Mesenchymal stem cell (in vitro differentiated cells and primary cell): ENCODE data around the gene SEMA4D.

ENCODE experiments used
- DNase-seq: peaks from one replicate; pipeline ENCODE4 v3.0.0-alpha.2; 2013
- H2AFZ ChIP-seq: one replicate; pipeline ENCODE4 v1.6.1; 2013; ENCODE audit warnings: low read depth, mild to moderate bottlenecking, control low read depth, inconsistent platforms, low read length, moderate library complexity
- H2AK5ac ChIP-seq: 2 replicates; pipeline ENCODE4 v1.6.1; 2013; ENCODE audit warnings: low read length, moderate library complexity, mild to moderate bottlenecking, inconsistent platforms; ENCODE audit not compliant: severe bottlenecking
- H2BK120ac ChIP-seq: one replicate; pipeline ENCODE4 v1.6.1; 2013; ENCODE audit warnings: low read depth, mild to moderate bottlenecking, inconsistent platforms, low read length, moderate library complexity
- H2BK12ac ChIP-seq, 2 experiments: one replicate each; pipeline ENCODE4 v1.6.1; 2013; ENCODE audit warnings: inconsistent platforms in 2 of 2, low read length in 2 of 2, mild to moderate bottlenecking in 2 of 2, moderate library complexity in 2 of 2, control low read depth in 1 of 2
- H2BK15ac ChIP-seq: one replicate; pipeline ENCODE4 v1.6.1; 2013; ENCODE audit warnings: mild to moderate bottlenecking, low read depth, inconsistent platforms; ENCODE audit not compliant: poor library complexity, severe bottlenecking
- H2BK5ac ChIP-seq: 2 replicates; pipeline ENCODE4 v1.6.1; 2013; ENCODE audit warnings: low read depth, mild to moderate bottlenecking, low read length, control low read depth, inconsistent platforms; ENCODE audit not compliant: poor library complexity, severe bottlenecking
- H3K14ac ChIP-seq, 2 experiments: one replicate each; pipeline ENCODE4 v1.6.1; 2013; ENCODE audit warnings: inconsistent platforms in 2 of 2, low read length in 2 of 2, control low read depth in 1 of 2, mild to moderate bottlenecking in 1 of 2, moderate library complexity in 1 of 2
- H3K18ac ChIP-seq, 2 experiments: one replicate each; pipeline ENCODE4 v1.6.1; 2013; ENCODE audit warnings: inconsistent platforms in 2 of 2, low read length in 2 of 2, control low read depth in 1 of 2, low read depth in 1 of 2, mild to moderate bottlenecking in 1 of 2
- H3K23ac ChIP-seq, 2 experiments: one replicate each; pipeline ENCODE4 v1.6.1; 2013; ENCODE audit warnings: inconsistent platforms in 2 of 2, low read length in 2 of 2, mild to moderate bottlenecking in 2 of 2, moderate library complexity in 2 of 2, control low read depth in 1 of 2
- H3K27ac ChIP-seq: 2 replicates; pipeline ENCODE4 v1.5.1; 2013; ENCODE audit warnings: mild to moderate bottlenecking, moderate library complexity, low read length, control low read depth, inconsistent platforms; ENCODE audit not compliant: poor library complexity, severe bottlenecking
- H3K27me3 ChIP-seq, 2 experiments: 2 replicates each; pipeline versions ENCODE4 v1.6.1 to v1.7.0; 2013; ENCODE audit warnings: low read length in 2 of 2, mild to moderate bottlenecking in 2 of 2, moderate library complexity in 2 of 2, control low read depth in 1 of 2, inconsistent platforms in 1 of 2; ENCODE audit not compliant: control insufficient read depth in 1 of 2, insufficient read depth in 1 of 2
- H3K36me3 ChIP-seq, 2 experiments: 2 replicates each; pipeline versions ENCODE4 v1.6.1 to v1.7.0; 2013; ENCODE audit warnings: low read length in 2 of 2, control low read depth in 1 of 2, inconsistent platforms in 1 of 2, low read depth in 1 of 2, mild to moderate bottlenecking in 1 of 2; ENCODE audit not compliant: insufficient read depth in 2 of 2, control insufficient read depth in 1 of 2
- H3K4ac ChIP-seq, 2 experiments: one replicate each; pipeline ENCODE4 v1.6.1; 2013; ENCODE audit warnings: inconsistent platforms in 2 of 2, low read length in 2 of 2, mild to moderate bottlenecking in 2 of 2, moderate library complexity in 2 of 2, control low read depth in 1 of 2, low read depth in 1 of 2
- H3K4me1 ChIP-seq: 2 replicates; pipeline ENCODE4 v1.6.1; 2013; ENCODE audit warnings: low read depth, low read length, control low read depth; ENCODE audit not compliant: control insufficient read depth, insufficient read depth
- H3K4me2 ChIP-seq: 2 replicates; pipeline ENCODE4 v1.6.1; 2013; ENCODE audit warnings: low read length, mild to moderate bottlenecking, inconsistent platforms; ENCODE audit not compliant: poor library complexity, severe bottlenecking
- H3K4me3 ChIP-seq, 2 experiments: 2 replicates each; pipeline versions ENCODE4 v1.5.1 to v1.7.0; 2013; ENCODE audit warnings: low read length in 2 of 2, mild to moderate bottlenecking in 2 of 2, control low read depth in 1 of 2, low read depth in 1 of 2; ENCODE audit not compliant: insufficient read depth in 1 of 2
- H3K79me1 ChIP-seq: replicated peaks from 2 replicates; pipeline ENCODE4 v1.6.1; 2013; ENCODE audit warnings: mild to moderate bottlenecking, control low read depth, low read length, inconsistent platforms; ENCODE audit not compliant: poor library complexity, severe bottlenecking
- H3K9ac ChIP-seq: 2 replicates; pipeline ENCODE4 v1.7.0; 2013; ENCODE audit warnings: mild to moderate bottlenecking, low read length, moderate library complexity
- H3K9me3 ChIP-seq: 2 replicates; pipeline ENCODE4 v1.7.0; 2013; ENCODE audit warnings: mild to moderate bottlenecking, low read length; ENCODE audit not compliant: control insufficient read depth
- H4K8ac ChIP-seq: one replicate; pipeline ENCODE4 v1.6.1; 2013; ENCODE audit warnings: inconsistent platforms, mild to moderate bottlenecking, low read length, moderate library complexity
- H4K91ac ChIP-seq: one replicate; pipeline ENCODE4 v1.6.1; 2013; ENCODE audit warnings: mild to moderate bottlenecking, low read length, inconsistent platforms
- WGBS: methylation state at CpG from one replicate; pipeline ENCODE4 v1.1.7; 2013; ENCODE audit warnings: mixed read lengths; 5-methylcytosine and 5-hydroxymethylcytosine counted together

Gene SEMA4D

GRCh38 chr9:89543111-89543510, 45.2 kb upstream of the SEMA4D start:
- Histone ChIP-seq H2AFZ (no peak overlapping the region), H3K9me3 (peaks cover 11% of the 10 kb centered on the region), H3K18ac (no peak overlapping the region), H3K27ac (no peak overlapping the region), H2BK120ac (no peak overlapping the region), H2BK5ac (no peak overlapping the region), H4K8ac (no peak overlapping the region), H3K4me3 (no peak overlapping the region), H3K23ac (no peak overlapping the region), H3K4ac (no peak overlapping the region), H3K4me2 (no peak overlapping the region), H3K79me1 (no peaks in the 10 kb centered on the region), H2BK12ac (no peak overlapping the region), H3K27me3 (peaks cover 0 to 14% of the 10 kb centered on the region in 2 experiments), H3K4me1 (peaks cover 12% of the 10 kb centered on the region), H4K91ac (no peak overlapping the region), H3K14ac (no peak overlapping the region), H3K9ac (no peak overlapping the region), H2AK5ac (no peak overlapping the region), H3K36me3 (no peaks in the 10 kb centered on the region), H2BK15ac (no peak overlapping the region)
- DNase-seq = no peak
- WGBS = 80% methylated on average over 5 of the region's 9 CpGs

GRCh38 chr9:89542401-89543021, 44.6 kb upstream of the SEMA4D start:
- peaks cover 12% of the 10 kb centered on the region for H3K4me1 ChIP-seq
- no peak overlapping the region for H3K4me2 ChIP-seq
- H2BK15ac ChIP-seq = no peak overlapping the region
- H3K27ac ChIP-seq = no peak overlapping the region
- no peak for DNase-seq
- H4K8ac ChIP-seq = no peak overlapping the region
- H2AK5ac ChIP-seq = peak overlapping the region; percentile 36
- WGBS = 89% methylated on average over 11 of the region's 11 CpGs
- no peak overlapping the region for H2BK12ac ChIP-seq
- no peak overlapping the region for H2AFZ ChIP-seq
- H3K36me3 ChIP-seq = no peaks in the 10 kb centered on the region
- no peak overlapping the region for H3K23ac ChIP-seq
- H3K4ac ChIP-seq = no peak overlapping the region
- H3K4me3 ChIP-seq = no peak overlapping the region
- no peak overlapping the region for H3K9ac ChIP-seq
- peaks cover 11% of the 10 kb centered on the region for H3K9me3 ChIP-seq
- H2BK120ac ChIP-seq = no peak overlapping the region
- H4K91ac ChIP-seq = no peak overlapping the region
- H3K79me1 ChIP-seq = no peaks in the 10 kb centered on the region
- H2BK5ac ChIP-seq = no peak overlapping the region
- H3K14ac ChIP-seq = no peak overlapping the region
- peaks cover 0 to 14% of the 10 kb centered on the region in 2 experiments for H3K27me3 ChIP-seq
- no peak overlapping the region for H3K18ac ChIP-seq

GRCh38 chr9:89541798-89542197, 43.9 kb upstream of the SEMA4D start:
- H3K23ac ChIP-seq = no peak overlapping the region
- H3K36me3 ChIP-seq = no peaks in the 10 kb centered on the region
- H3K27ac ChIP-seq = no peak overlapping the region
- no peak overlapping the region for H2BK12ac ChIP-seq
- H2BK5ac ChIP-seq = no peak overlapping the region
- no peak overlapping the region for H4K8ac ChIP-seq
- H2AFZ ChIP-seq = no peak overlapping the region
- no peak overlapping the region for H3K9ac ChIP-seq
- peaks cover 12% of the 10 kb centered on the region for H3K4me1 ChIP-seq
- H3K4me2 ChIP-seq = no peak overlapping the region
- no peak overlapping the region for H4K91ac ChIP-seq
- H2BK15ac ChIP-seq = no peak overlapping the region
- no peak for DNase-seq
- no peak overlapping the region for H3K18ac ChIP-seq
- H2AK5ac ChIP-seq = no peak overlapping the region
- peaks cover 11% of the 10 kb centered on the region for H3K9me3 ChIP-seq
- H2BK120ac ChIP-seq = no peak overlapping the region
- no peak overlapping the region for H3K14ac ChIP-seq
- H3K79me1 ChIP-seq = no peaks in the 10 kb centered on the region
- WGBS = 100% methylated on average over 3 of the region's 3 CpGs
- H3K27me3 ChIP-seq = peaks cover 0 to 21% of the 10 kb centered on the region in 2 experiments
- H3K4ac ChIP-seq = no peak overlapping the region
- no peak overlapping the region for H3K4me3 ChIP-seq

GRCh38 chr9:89539374-89539773, 41.5 kb upstream of the SEMA4D start:
- H3K9ac ChIP-seq = no peak overlapping the region
- H3K27me3 ChIP-seq = peaks cover 0 to 44% of the 10 kb centered on the region in 2 experiments
- H3K4me2 ChIP-seq = no peak overlapping the region
- H3K27ac ChIP-seq = no peak overlapping the region
- H3K9me3 ChIP-seq = no peaks in the 10 kb centered on the region
- no peaks in the 10 kb centered on the region for H3K36me3 ChIP-seq
- H4K91ac ChIP-seq = peak overlapping the region; percentile 72
- no peak overlapping the region for H4K8ac ChIP-seq
- 96% methylated on average over 8 of the region's 8 CpGs for WGBS
- H3K23ac ChIP-seq = peak overlapping the region in 1 of 2 experiments; percentile 11
- no peak overlapping the region for H2AK5ac ChIP-seq
- no peaks in the 10 kb centered on the region for H3K79me1 ChIP-seq
- H2BK5ac ChIP-seq = no peak overlapping the region
- no peak overlapping the region for H2BK120ac ChIP-seq
- no peak overlapping the region for H3K4me3 ChIP-seq
- no peak overlapping the region for H3K4ac ChIP-seq
- H3K14ac ChIP-seq = peak overlapping the region in 1 of 2 experiments; percentile 14
- H3K4me1 ChIP-seq = peaks cover 21% of the 10 kb centered on the region
- H3K18ac ChIP-seq = no peak overlapping the region
- H2AFZ ChIP-seq = no peak overlapping the region
- H2BK12ac ChIP-seq = no peak overlapping the region
- H2BK15ac ChIP-seq = no peak overlapping the region
- DNase-seq = no peak
